Gastrocnemius medialis (tissue), 4 donors: ENCODE results near the gene NQO2.

ENCODE experiments used
- CTCF ChIP-seq, 5 experiments: fragments of 450-650 bp in 3 of 5; fragments of 200-600 bp in 2 of 5; sonication (generic) in 2 of 5; IDR thresholded peaks in 4 of 5; conservative IDR thresholded peaks in 1 of 5; 1 replicate in 4 of 5; 2 replicates in 1 of 5; pipeline ENCODE4 v1.5.1; 2016 to 2019; ENCODE audit warnings: antibody characterized with exemption in 5 of 5, mild to moderate bottlenecking in 3 of 5, moderate library complexity in 3 of 5
- POLR2A ChIP-seq, 2 donors: fragments of 450-650 bp; IDR thresholded peaks; one replicate each; pipeline ENCODE4 v1.6.1; 2017; ENCODE audit warnings: antibody characterized with exemption in 2 of 2, mild to moderate bottlenecking in 2 of 2, moderate library complexity in 2 of 2

GRCh38 chr6:3016473-3017280 is 17.0 kb downstream of the NQO2 start:
- TF ChIP-seq CTCF (IDR thresholded peaks at IDR 0.05 in 4 of 5, conservative IDR thresholded peaks at IDR 0.05 in 1 of 5) (no peak), POLR2A (IDR thresholded peaks at IDR 0.05) (no peak)
